GM12865 (cell line): ENCODE measurements around the gene PNMA8C.

ENCODE experiments used
- DNase-seq: peaks from one replicate; pipeline ENCODE4 v3.0.0; 2010; ENCODE audit warnings: low read depth
- H3K4me3 ChIP-seq: 2 replicates; pipeline ENCODE4 v1.5.1; 2011; ENCODE audit warnings: mild to moderate bottlenecking, low read depth, low read length, control low read depth
- CTCF ChIP-seq: IDR thresholded peaks from 2 replicates; pipeline ENCODE4 v1.5.1; 2011; ENCODE audit warnings: low read length, control low read depth, low read depth, inconsistent platforms; ENCODE audit not compliant: insufficient read depth; ENCODE audit errors: missing control alignments

Gene PNMA8C

GRCh38 chr19:46393456-46394401, 35.0 kb downstream of the PNMA8C start:
- TF ChIP-seq CTCF = no peak
- no peak for DNase-seq
- no peak overlapping the region for H3K4me3 ChIP-seq

GRCh38 chr19:46392837-46393236, 35.9 kb downstream of the PNMA8C start:
- no peak overlapping the region for H3K4me3 ChIP-seq
- no peak for DNase-seq
- TF ChIP-seq CTCF = no peak

DNA sequence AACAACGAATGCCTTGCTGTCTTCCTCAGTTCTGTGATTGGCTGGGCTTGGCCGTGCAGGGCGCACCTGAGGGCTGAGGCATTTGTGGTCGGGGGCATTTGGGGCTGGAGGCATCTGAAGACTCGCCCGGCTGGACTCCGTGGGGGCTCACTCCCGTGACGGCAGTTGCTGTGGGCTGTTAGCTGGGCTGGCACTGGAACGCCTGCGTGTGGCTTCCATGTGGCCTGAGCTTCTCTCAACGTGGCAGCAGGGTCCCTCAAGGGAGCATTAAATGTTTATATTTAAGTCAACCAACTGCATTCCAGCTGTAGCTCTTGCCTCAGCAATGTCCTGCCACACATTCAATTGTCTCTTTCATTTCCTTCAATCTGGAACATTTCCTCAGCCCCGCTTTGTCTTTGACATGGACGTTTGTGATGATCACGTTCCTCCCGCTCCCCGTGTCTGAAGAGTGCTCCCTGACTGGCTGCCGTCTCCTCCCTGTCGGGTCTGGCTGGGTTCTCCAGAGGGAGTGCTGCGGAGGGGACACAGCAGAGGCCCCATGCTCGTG, 36.4 kb downstream of the PNMA8C start:
- H3K4me3 ChIP-seq = no peak overlapping the region
- no peak for DNase-seq
- TF ChIP-seq CTCF = no peak

GRCh38 chr19:46391296-46392251, 37.2 kb downstream of the PNMA8C start:
- no peak overlapping the region for H3K4me3 ChIP-seq
- TF ChIP-seq CTCF = no peak
- DNase-seq = no peak

GRCh38 chr19:46390866-46391265, 37.9 kb downstream of the PNMA8C start:
- TF ChIP-seq CTCF = no peak
- H3K4me3 ChIP-seq = no peak overlapping the region
- DNase-seq = no peak

- no peak for TF ChIP-seq CTCF
- no peak overlapping the region for H3K4me3 ChIP-seq
- no peak for DNase-seq
Observed at GRCh38 chr19:46390121-46390858, 38.4 kb downstream of the PNMA8C start.
